ENCODE results near the gene IPO7. TPM values are rescaled to one million over a fixed set of nuclear protein-coding genes. Genes with fewer than 3 reads are reported as not detected.

IPO7 gene
- total RNA-seq, 1 experiment from 2014 or later = 205 TPM

DNA sequence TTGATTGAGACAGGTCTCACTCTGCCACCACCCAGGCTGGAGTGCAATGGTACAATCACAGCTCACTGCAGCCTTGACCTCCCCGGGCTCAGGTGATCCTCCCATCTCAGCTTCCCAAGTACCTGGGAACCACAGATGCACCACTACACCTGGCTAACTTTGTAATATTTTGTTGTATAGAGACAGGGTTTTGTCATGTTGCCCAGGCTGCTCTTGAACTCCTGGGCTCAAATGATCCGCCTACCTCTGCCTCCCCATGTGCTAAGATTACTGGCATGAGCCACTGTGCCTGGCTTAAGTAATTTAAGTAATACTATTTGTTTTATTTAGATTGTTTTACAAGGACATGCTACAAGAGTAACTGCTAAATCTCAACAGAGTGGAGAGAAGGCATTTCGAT, 109.9 kb downstream of the IPO7 start:
- TF ChIP-seq, protein P1, sequence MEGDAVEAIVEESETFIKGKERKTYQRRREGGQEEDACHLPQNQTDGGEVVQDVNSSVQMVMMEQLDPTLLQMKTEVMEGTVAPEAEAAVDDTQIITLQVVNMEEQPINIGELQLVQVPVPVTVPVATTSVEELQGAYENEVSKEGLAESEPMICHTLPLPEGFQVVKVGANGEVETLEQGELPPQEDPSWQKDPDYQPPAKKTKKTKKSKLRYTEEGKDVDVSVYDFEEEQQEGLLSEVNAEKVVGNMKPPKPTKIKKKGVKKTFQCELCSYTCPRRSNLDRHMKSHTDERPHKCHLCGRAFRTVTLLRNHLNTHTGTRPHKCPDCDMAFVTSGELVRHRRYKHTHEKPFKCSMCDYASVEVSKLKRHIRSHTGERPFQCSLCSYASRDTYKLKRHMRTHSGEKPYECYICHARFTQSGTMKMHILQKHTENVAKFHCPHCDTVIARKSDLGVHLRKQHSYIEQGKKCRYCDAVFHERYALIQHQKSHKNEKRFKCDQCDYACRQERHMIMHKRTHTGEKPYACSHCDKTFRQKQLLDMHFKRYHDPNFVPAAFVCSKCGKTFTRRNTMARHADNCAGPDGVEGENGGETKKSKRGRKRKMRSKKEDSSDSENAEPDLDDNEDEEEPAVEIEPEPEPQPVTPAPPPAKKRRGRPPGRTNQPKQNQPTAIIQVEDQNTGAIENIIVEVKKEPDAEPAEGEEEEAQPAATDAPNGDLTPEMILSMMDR (conservative IDR thresholded peaks at IDR 0.05) = no peak
- no peak overlapping the region for H3K4me3 Mint-ChIP-seq

More for the DNA sequence above, 109.9 kb downstream of the IPO7 start:
- Histone ChIP-seq H2BK15ac (ENCODE audit: low read depth, low read length) (no peak overlapping the region), H2BK20ac (ENCODE audit: low read depth, low read length, poor library complexity, severe bottlenecking) (no peak overlapping the region), H3K79me1 (ENCODE audit: insufficient read depth, low read depth, low read length, poor library complexity, severe bottlenecking) (no peaks in the 10 kb centered on the region), H3K4ac (ENCODE audit: low read depth, low read length) (no peak overlapping the region), H3K4me1 (ENCODE audit: insufficient read depth, low read length) (no peaks in the 10 kb centered on the region), H3K9me3 (ENCODE audit: control insufficient read depth, low read depth, low read length) (no peaks in the 10 kb centered on the region), H3K56ac (ENCODE audit: insufficient read length, low read depth, low read length) (no peak overlapping the region), H2BK5ac (ENCODE audit: insufficient read length, low read length) (no peak overlapping the region), H2AFZ (ENCODE audit: low read length) (no peak overlapping the region), H3K27ac (ENCODE audit: insufficient read length, low read depth, low read length) (no peak overlapping the region), H3K4me2 (ENCODE audit: insufficient read depth, insufficient read length, low read length) (no peak overlapping the region), H3K9ac (ENCODE audit: extremely low read depth, insufficient read length, low read length) (no peak overlapping the region), H4K5ac (ENCODE audit: insufficient read length, low read depth, low read length) (no peak overlapping the region), H4K8ac (replicated peaks; ENCODE audit: insufficient read length, low read depth, low read length) (no peak overlapping the region), H3K23me2 (ENCODE audit: insufficient read length, low read depth, low read length, poor library complexity, severe bottlenecking) (no peaks in the 10 kb centered on the region), H4K91ac (ENCODE audit: insufficient read length, low read depth, low read length) (no peak overlapping the region), H3K14ac (ENCODE audit: insufficient read depth, low read length) (no peak overlapping the region), H2AK5ac (ENCODE audit: insufficient read length, low read length) (no peak overlapping the region), H3K18ac (ENCODE audit: insufficient read length, low read depth, low read length) (no peak overlapping the region), H3K27me3 (ENCODE audit: insufficient read depth, low read length) (no peaks in the 10 kb centered on the region), H2BK120ac (ENCODE audit: low read depth, low read length, poor library complexity, severe bottlenecking) (no peak overlapping the region), H4K20me1 (ENCODE audit: control insufficient read depth, insufficient read depth, insufficient read length) (no peaks in the 10 kb centered on the region), H3K23ac (ENCODE audit: insufficient read length, low read depth, low read length) (no peak overlapping the region), H3K79me2 (ENCODE audit: insufficient read depth, low read length) (no peaks in the 10 kb centered on the region), H2BK12ac (ENCODE audit: insufficient read length, low read depth, low read length) (no peak overlapping the region), H3T11ph (ENCODE audit: low read length) (no peak overlapping the region)
- H3K9me3 Mint-ChIP-seq = no peaks in the 10 kb centered on the region
- no peaks in the 10 kb centered on the region for H3K4me1 Mint-ChIP-seq
- H3K36me3 Mint-ChIP-seq (ENCODE audit: insufficient read depth in 1 of 3, low read depth in 3 of 3) = peaks cover 12 to 75% (median 64%) of the 10 kb centered on the region in 3 experiments; a peak in 6 of 7 replicates
- no peaks in the 10 kb centered on the region for H3K27me3 Mint-ChIP-seq (ENCODE audit: low read depth)
- DNase-seq = no peak
- WGBS (ENCODE audit: extremely low coverage, insufficient read length, low lambda C conversion rate) = no CpG with 5 or more reads among the region's 3 CpGs
- peak overlapping the region in 1 of 3 experiments; percentile 89; a peak in 1 of 7 replicates for H3K27ac Mint-ChIP-seq
